Stimulated activated CD8-positive, alpha-beta memory T cell treated with anti-CD3 and anti-CD28 coated beads, Interleukin-7, amount 100 ng/mL, for 1 hour (primary cell): ENCODE results near the gene CAPRIN2.

Source experiments
- DNase-seq, 2 donors: peaks; one replicate each; pipeline ENCODE4 v3.0.0-alpha.2; 2020; ENCODE audit warnings: low read depth in 2 of 2

Gene CAPRIN2

GRCh38 chr12:30754750-30755394 is at the start of gene CAPRIN2:
Gene CAPRIN2 (minus strand): TSS chr12:30754951. CDS start chr12:30753520, 1,431 bp downstream.
- DNase-seq: peak; percentile 85 to 92

- DNase-seq: no peak
These were observed 42.9 kb upstream of the CAPRIN2 start for GRCh38 chr12:30797689-30798088.

GRCh38 chr12:30796891-30797371 is 42.2 kb upstream of the CAPRIN2 start:
- DNase-seq: no peak

- no peak for DNase-seq
These were observed 41.6 kb upstream of the CAPRIN2 start for GRCh38 chr12:30796313-30796780.

- DNase-seq: peak in 1 of 2 donors; percentile 11
These were observed 40.9 kb upstream of the CAPRIN2 start for GRCh38 chr12:30795410-30796312.

- DNase-seq: no peak
These were observed 40.0 kb upstream of the CAPRIN2 start for GRCh38 chr12:30794591-30795409.

GRCh38 chr12:30794020-30794419 is 39.3 kb upstream of the CAPRIN2 start:
- DNase-seq: no peak

- DNase-seq: no peak
These were observed 38.1 kb upstream of the CAPRIN2 start for GRCh38 chr12:30792648-30793499.

GRCh38 chr12:30792085-30792484 is 37.3 kb upstream of the CAPRIN2 start:
- DNase-seq: no peak

GRCh38 chr12:30788754-30789153 is 34.0 kb upstream of the CAPRIN2 start:
- no peak for DNase-seq

- no peak for DNase-seq
These were observed 30.9 kb upstream of the CAPRIN2 start for GRCh38 chr12:30785630-30786029.

- no peak for DNase-seq
These were observed 29.8 kb upstream of the CAPRIN2 start for GRCh38 chr12:30784508-30784907.

- DNase-seq: no peak
These were observed 29.2 kb upstream of the CAPRIN2 start for GRCh38 chr12:30783946-30784345.

GRCh38 chr12:30782316-30783173 is 27.8 kb upstream of the CAPRIN2 start:
- no peak for DNase-seq

- DNase-seq: no peak
These were observed 24.8 kb upstream of the CAPRIN2 start for GRCh38 chr12:30779578-30779977.

GRCh38 chr12:30779178-30779577 is 24.4 kb upstream of the CAPRIN2 start:
- no peak for DNase-seq

GRCh38 chr12:30774599-30774998 is 19.8 kb upstream of the CAPRIN2 start:
- no peak for DNase-seq

- no peak for DNase-seq
These were observed 15.1 kb upstream of the CAPRIN2 start for GRCh38 chr12:30769802-30770201.

- DNase-seq: no peak
These were observed 9.5 kb upstream of the CAPRIN2 start for GRCh38 chr12:30764251-30764650.

- DNase-seq: no peak
These were observed 8.3 kb upstream of the CAPRIN2 start for GRCh38 chr12:30763053-30763452.
